ENCODE data around the gene TOPBP1. TPM values are rescaled to one million over a fixed set of nuclear protein-coding genes. Genes with fewer than 3 reads are reported as not detected.

Gene TOPBP1
- total RNA-seq, 2 donors from 2014 or later, result 49.2 to 52.3 TPM

DNA sequence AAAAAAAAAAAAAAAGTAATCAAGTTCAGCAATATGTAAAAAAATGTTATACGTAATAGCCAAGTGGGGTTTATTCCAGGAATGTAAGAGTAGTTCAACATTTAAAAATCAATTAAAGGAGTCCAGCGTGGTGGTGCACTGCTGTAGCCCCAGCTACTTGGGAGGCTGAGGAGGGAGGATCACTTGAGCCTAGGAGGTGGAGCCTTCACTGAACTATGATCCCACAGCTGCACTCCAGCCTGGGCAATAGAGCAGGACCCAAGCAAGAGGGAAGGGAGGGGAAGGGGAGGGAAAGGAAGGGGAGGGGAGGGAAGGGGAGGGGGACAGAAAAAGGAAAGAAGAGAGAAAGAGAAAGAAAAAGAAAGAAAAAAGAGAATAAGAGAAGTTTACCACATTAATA is 10.7 kb upstream of the TOPBP1 start:
- WGBS, 2 experiments (ENCODE audit: insufficient coverage in 1 of 2, insufficient read length in 1 of 2), result 91 to 100% methylated on average over 1 to 2 of the region's 2 CpGs

DNA sequence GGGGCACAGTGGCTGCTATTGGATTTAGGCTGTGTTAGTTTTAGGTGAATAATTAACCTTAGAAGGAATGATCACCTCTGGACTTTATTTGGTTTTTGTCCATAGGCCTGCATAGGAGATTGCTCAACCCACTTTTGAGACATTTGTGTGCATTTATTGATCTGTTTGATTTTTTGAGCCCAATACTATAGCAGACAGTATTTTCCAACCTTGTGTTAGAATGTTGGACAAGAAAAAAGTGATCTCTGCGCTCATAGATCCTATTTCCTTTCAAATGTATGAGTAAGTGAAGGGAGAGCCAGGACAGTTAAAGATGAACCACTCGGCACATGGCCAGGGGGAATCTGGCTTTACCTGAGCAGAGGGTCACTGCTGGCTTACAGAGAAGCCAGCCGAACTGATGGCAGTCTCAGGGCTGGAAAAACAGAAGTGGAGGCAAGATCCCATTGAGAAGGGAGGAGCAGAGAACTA is 8.8 kb upstream of the TOPBP1 start:
- Mint-ChIP-seq H3K36me3 (ENCODE audit: low read depth) (no peaks in the 10 kb centered on the region), H3K9me3 (no peaks in the 10 kb centered on the region), H3K4me3 (no peak overlapping the region), H3K27ac (no peak overlapping the region), H3K4me1 (peaks cover 9% of the 10 kb centered on the region), H3K27me3 (ENCODE audit: insufficient read depth) (peaks cover 44% of the 10 kb centered on the region)
- no peaks in the 10 kb centered on the region for H3K9me3 ChIP-seq (ENCODE audit: control insufficient read depth, low read length)
- H3K4me3 ChIP-seq (ENCODE audit: low read length), result no peak overlapping the region
- DNase-seq, result no peak
- H3K36me3 ChIP-seq (ENCODE audit: control insufficient read depth, insufficient read depth, low read length), result no peaks in the 10 kb centered on the region
- H3K4me1 ChIP-seq (ENCODE audit: control insufficient read depth, insufficient read depth, low read length), result no peaks in the 10 kb centered on the region
- H3K27me3 ChIP-seq (ENCODE audit: control insufficient read depth, insufficient read depth, low read length, poor library complexity, severe bottlenecking), result peaks cover 41% of the 10 kb centered on the region
- H3K27ac ChIP-seq (ENCODE audit: low read depth, low read length), result no peak overlapping the region
- TF ChIP-seq, protein P1, sequence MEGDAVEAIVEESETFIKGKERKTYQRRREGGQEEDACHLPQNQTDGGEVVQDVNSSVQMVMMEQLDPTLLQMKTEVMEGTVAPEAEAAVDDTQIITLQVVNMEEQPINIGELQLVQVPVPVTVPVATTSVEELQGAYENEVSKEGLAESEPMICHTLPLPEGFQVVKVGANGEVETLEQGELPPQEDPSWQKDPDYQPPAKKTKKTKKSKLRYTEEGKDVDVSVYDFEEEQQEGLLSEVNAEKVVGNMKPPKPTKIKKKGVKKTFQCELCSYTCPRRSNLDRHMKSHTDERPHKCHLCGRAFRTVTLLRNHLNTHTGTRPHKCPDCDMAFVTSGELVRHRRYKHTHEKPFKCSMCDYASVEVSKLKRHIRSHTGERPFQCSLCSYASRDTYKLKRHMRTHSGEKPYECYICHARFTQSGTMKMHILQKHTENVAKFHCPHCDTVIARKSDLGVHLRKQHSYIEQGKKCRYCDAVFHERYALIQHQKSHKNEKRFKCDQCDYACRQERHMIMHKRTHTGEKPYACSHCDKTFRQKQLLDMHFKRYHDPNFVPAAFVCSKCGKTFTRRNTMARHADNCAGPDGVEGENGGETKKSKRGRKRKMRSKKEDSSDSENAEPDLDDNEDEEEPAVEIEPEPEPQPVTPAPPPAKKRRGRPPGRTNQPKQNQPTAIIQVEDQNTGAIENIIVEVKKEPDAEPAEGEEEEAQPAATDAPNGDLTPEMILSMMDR (conservative IDR thresholded peaks at IDR 0.05), result no peak
- H3K9ac ChIP-seq (ENCODE audit: extremely low read depth, low read length, poor library complexity, severe bottlenecking), result no peak overlapping the region
- WGBS, 2 experiments (ENCODE audit: insufficient coverage in 1 of 2, insufficient read length in 1 of 2), result 85 to 92% methylated on average over 2 to 3 of the region's 3 CpGs

More for the DNA sequence above, 10.7 kb upstream of the TOPBP1 start:
- Mint-ChIP-seq H3K36me3 (ENCODE audit: low read depth) (no peaks in the 10 kb centered on the region), H3K4me3 (no peak overlapping the region), H3K9me3 (no peaks in the 10 kb centered on the region), H3K27me3 (ENCODE audit: insufficient read depth) (peaks cover 58% of the 10 kb centered on the region), H3K4me1 (peaks cover 9% of the 10 kb centered on the region), H3K27ac (no peak overlapping the region)
- no peak overlapping the region for H3K4me3 ChIP-seq (ENCODE audit: low read length)
- peaks cover 55% of the 10 kb centered on the region for H3K27me3 ChIP-seq (ENCODE audit: control insufficient read depth, insufficient read depth, low read length, poor library complexity, severe bottlenecking)
- H3K9ac ChIP-seq (ENCODE audit: extremely low read depth, low read length, poor library complexity, severe bottlenecking), result no peak overlapping the region
- no peaks in the 10 kb centered on the region for H3K4me1 ChIP-seq (ENCODE audit: control insufficient read depth, insufficient read depth, low read length)
- TF ChIP-seq, protein P1 (conservative IDR thresholded peaks at IDR 0.05), result no peak
- DNase-seq, result no peak
- H3K9me3 ChIP-seq (ENCODE audit: control insufficient read depth, low read length), result no peaks in the 10 kb centered on the region
- no peak overlapping the region for H3K27ac ChIP-seq (ENCODE audit: low read depth, low read length)
- no peaks in the 10 kb centered on the region for H3K36me3 ChIP-seq (ENCODE audit: control insufficient read depth, insufficient read depth, low read length)

DNA sequence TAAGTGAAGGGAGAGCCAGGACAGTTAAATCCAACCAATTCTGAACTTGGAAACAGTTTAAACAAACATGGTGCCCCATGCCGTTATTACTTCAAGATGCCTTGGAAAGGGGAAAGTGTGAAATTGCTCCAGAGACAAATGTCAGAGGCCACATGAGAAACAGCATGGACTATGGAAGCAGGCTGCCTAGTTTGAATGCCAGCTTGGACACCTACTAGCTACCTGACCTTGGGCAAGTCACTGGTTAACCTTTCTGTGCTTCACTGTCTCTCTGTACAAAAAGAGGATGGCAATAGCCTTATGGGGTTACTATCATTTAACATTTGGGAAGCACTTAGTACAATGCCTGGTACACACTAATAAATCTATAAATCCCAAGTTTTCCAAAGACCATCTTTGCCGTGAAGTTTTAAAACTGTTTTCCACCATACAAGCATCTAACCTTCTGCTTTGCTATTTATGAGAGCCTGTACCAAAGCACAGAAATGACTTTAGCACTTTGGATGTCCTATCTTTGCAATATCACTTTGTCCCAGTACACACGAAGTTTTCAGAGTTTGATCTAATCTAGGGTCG is 8.3 kb upstream of the TOPBP1 start:
- Histone ChIP-seq H3K27ac (ENCODE audit: low read depth, low read length) (no peak overlapping the region), H3K9me3 (ENCODE audit: control insufficient read depth, low read length) (no peaks in the 10 kb centered on the region), H3K27me3 (ENCODE audit: control insufficient read depth, insufficient read depth, low read length, poor library complexity, severe bottlenecking) (peaks cover 36% of the 10 kb centered on the region), H3K4me1 (ENCODE audit: control insufficient read depth, insufficient read depth, low read length) (no peaks in the 10 kb centered on the region), H3K36me3 (ENCODE audit: control insufficient read depth, insufficient read depth, low read length) (no peaks in the 10 kb centered on the region), H3K9ac (ENCODE audit: extremely low read depth, low read length, poor library complexity, severe bottlenecking) (no peak overlapping the region), H3K4me3 (ENCODE audit: low read length) (no peak overlapping the region)
- no peaks in the 10 kb centered on the region for H3K36me3 Mint-ChIP-seq (ENCODE audit: low read depth)
- H3K27me3 Mint-ChIP-seq (ENCODE audit: insufficient read depth), result peaks cover 39% of the 10 kb centered on the region
- no peaks in the 10 kb centered on the region for H3K9me3 Mint-ChIP-seq
- H3K4me3 Mint-ChIP-seq, result no peak overlapping the region
- 94 to 95% methylated on average over 4 of the region's 4 CpGs for WGBS, 2 experiments (ENCODE audit: insufficient coverage in 1 of 2, insufficient read length in 1 of 2)
- no peak overlapping the region for H3K27ac Mint-ChIP-seq
- H3K4me1 Mint-ChIP-seq, result peaks cover 9% of the 10 kb centered on the region
- TF ChIP-seq, protein P1 (conservative IDR thresholded peaks at IDR 0.05), result no peak
- no peak for DNase-seq
